22Rv1 (cell line): ENCODE measurements around the gene CDK15.

Source experiments
- ZFX ChIP-seq: fragments of 450-650 bp; IDR thresholded peaks from 2 replicates; pipeline ENCODE4 v1.6.1; 2017; ENCODE audit warnings: antibody characterized with exemption, borderline replicate concordance
- TF ChIP-seq, protein P1 (sequence below): fragments of 450-650 bp; IDR thresholded peaks from 2 replicates; pipeline ENCODE4 v1.5.1; 2017; ENCODE audit warnings: mild to moderate bottlenecking

DNA sequence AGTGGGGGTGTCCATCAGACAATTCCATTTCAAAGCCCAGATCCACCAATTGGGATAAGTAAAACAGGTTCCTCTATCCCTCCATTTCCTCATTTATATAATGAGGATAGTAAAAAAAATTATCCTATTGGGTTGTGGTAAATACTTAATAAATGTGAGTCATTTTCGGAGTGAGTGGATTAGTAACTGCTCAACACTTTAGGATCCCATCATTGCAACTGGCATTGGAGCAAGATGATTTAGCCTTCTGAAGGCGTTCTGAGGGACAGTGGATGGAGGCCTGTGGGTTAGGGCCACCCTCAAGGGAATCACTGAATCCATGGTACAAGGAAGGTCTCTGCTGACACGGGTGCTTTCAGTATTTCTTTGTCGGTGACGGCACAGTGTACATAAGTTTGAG lies 118.7 kb downstream of the CDK15 start:
- TF ChIP-seq, protein P1, sequence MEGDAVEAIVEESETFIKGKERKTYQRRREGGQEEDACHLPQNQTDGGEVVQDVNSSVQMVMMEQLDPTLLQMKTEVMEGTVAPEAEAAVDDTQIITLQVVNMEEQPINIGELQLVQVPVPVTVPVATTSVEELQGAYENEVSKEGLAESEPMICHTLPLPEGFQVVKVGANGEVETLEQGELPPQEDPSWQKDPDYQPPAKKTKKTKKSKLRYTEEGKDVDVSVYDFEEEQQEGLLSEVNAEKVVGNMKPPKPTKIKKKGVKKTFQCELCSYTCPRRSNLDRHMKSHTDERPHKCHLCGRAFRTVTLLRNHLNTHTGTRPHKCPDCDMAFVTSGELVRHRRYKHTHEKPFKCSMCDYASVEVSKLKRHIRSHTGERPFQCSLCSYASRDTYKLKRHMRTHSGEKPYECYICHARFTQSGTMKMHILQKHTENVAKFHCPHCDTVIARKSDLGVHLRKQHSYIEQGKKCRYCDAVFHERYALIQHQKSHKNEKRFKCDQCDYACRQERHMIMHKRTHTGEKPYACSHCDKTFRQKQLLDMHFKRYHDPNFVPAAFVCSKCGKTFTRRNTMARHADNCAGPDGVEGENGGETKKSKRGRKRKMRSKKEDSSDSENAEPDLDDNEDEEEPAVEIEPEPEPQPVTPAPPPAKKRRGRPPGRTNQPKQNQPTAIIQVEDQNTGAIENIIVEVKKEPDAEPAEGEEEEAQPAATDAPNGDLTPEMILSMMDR: no peak
- TF ChIP-seq ZFX: no peak
